Activated naive CD8-positive, alpha-beta T cell treated with anti-CD3 and anti-CD28 coated beads, Interleukin-2, amount 10 ng/mL, durations not matched to agents 7 days and 5 days (primary cell): Measurements from ENCODE around the gene PPP1R18. TPM values are rescaled to one million over a fixed set of nuclear protein-coding genes. Genes with fewer than 3 reads are reported as not detected.

Experiments used
- ATAC-seq: fragments of 150-1000 bp; cut with Tn5 transposase; one replicate; pipeline ENCODE4 v1.10.0; 2021; ENCODE audit warnings: low read depth, moderate library complexity
- POLR2A ChIA-PET: fragments of 350-600 bp; sonication (Branson Sonifier 250); formaldehyde crosslinking; loops from one replicate; lab custom pipeline; 2021; ENCODE audit warnings: antibody characterized with exemption; lab: Charles Lee
- DNase-seq: peaks from one replicate; pipeline ENCODE4 v3.0.0; 2021
- H3K27ac Mint-ChIP-seq: one replicate; pipeline ENCODE4 v1.8.0; 2022; ENCODE audit warnings: mild to moderate bottlenecking, mixed read lengths
- H3K27me3 Mint-ChIP-seq: one replicate; pipeline ENCODE4 v1.8.0; 2022; ENCODE audit warnings: mild to moderate bottlenecking, moderate library complexity, mixed read lengths
- H3K36me3 Mint-ChIP-seq: one replicate; pipeline ENCODE4 v1.8.0; 2021; ENCODE audit warnings: mild to moderate bottlenecking, mixed read lengths
- H3K4me1 Mint-ChIP-seq: one replicate; pipeline ENCODE4 v1.8.0; 2021; ENCODE audit warnings: mixed read lengths
- H3K4me3 Mint-ChIP-seq: one replicate; pipeline ENCODE4 v1.8.0; 2022; ENCODE audit warnings: mild to moderate bottlenecking, moderate library complexity, mixed read lengths
- H3K9me3 Mint-ChIP-seq: one replicate; pipeline ENCODE4 v1.8.0; 2021; ENCODE audit warnings: mixed read lengths
- total RNA-seq, 2 experiments: library from RNA; stranded (reverse); gene quantifications; one replicate each; pipeline ENCODE4 v1.2.3, GENCODE V29; 2021

The PPP1R18 gene
- total RNA-seq, 2 experiments from 2014 or later = 245 to 251 TPM

DNA sequence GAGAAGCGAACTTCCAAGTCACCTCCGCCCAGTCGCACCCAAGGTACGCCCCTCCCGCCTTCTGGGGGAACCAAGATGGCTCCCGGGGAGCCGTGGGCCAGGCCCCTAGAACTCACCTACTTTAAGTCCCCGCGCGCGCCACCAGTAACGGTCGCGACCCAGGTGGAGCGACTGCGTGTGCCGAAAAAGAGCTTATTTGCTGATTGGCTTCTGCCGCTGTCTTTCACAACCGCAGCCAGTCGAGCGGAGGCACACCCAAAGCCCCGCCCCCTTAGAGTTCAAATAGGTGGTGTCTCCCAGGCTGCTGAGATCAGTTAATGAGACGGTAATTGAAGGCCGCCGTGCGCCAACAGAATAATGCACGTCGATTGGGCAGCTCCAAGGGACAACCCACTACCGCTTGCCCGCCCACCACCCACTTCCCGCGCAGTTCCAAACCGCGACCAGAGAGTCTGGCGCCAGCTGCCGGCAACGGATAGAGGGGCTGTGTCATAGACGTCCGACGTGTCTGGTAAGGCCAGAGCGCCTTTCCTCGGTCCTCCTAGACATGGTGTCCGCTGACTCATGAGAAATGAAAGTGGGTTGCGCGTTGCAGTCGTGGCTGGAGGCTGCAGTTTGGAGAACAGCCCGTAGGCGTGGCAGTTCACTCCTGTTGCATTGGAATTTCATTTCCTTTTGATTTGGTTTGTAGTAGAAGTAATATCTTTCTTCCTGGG lies 30.8 kb upstream of the PPP1R18 start, which contains the start of gene MDC1:
Gene MDC1, minus strand, starts transcription at position 153 of the 716 bp plus-strand sequence. CDS start 2,106 bp downstream, outside the sequence.
- H3K9me3 Mint-ChIP-seq = no peaks in the 10 kb centered on the region
- ATAC-seq (peak; percentile 77), DNase-seq (peak; percentile 97)
- H3K4me1 Mint-ChIP-seq = peaks cover 41% of the 10 kb centered on the region
- H3K27me3 Mint-ChIP-seq = no peaks in the 10 kb centered on the region
- POLR2A ChIA-PET = interaction anchor here (0.7 to 11.0 kb wide), 21 partner anchors 12 to 391 kb away, joined by 3 to 512 read pairs (median 5); partner anchors contain the start of genes ABCF1, DHX16, FLOT1 and GTF2H4
- H3K4me3 Mint-ChIP-seq = peak within 1 kb of the TSS; percentile 91
- peak within 1 kb of the TSS; percentile 100 for H3K27ac Mint-ChIP-seq
- peaks cover 56% of the 10 kb centered on the region for H3K36me3 Mint-ChIP-seq

DNA sequence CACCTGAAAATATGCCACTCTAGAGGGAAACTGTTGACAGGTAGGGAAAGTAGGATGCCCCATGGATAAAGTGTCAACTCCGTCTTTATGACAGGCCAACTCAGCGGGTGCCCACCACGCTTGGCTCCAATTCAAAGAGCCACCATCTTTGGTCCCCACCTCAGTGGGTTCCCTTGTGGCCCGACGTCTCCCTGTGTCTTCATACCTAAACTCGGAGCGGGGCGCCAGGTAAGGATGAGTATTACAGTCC lies 30.4 kb upstream of the PPP1R18 start:
- H3K9me3 Mint-ChIP-seq = no peaks in the 10 kb centered on the region
- peaks cover 46% of the 10 kb centered on the region for H3K4me1 Mint-ChIP-seq
- no peaks in the 10 kb centered on the region for H3K27me3 Mint-ChIP-seq
- H3K36me3 Mint-ChIP-seq = peaks cover 53% of the 10 kb centered on the region
- peak overlapping the region; percentile 91 for H3K4me3 Mint-ChIP-seq
- POLR2A ChIA-PET = interaction anchor here (0.7 to 11.0 kb wide), 19 partner anchors 11 to 391 kb away, joined by 3 to 512 read pairs (median 6); partner anchors contain the start of genes ABCF1, DHX16, FLOT1 and GTF2H4
- H3K27ac Mint-ChIP-seq = peak overlapping the region; percentile 100
- ATAC-seq (no peak), DNase-seq (no peak)

DNA sequence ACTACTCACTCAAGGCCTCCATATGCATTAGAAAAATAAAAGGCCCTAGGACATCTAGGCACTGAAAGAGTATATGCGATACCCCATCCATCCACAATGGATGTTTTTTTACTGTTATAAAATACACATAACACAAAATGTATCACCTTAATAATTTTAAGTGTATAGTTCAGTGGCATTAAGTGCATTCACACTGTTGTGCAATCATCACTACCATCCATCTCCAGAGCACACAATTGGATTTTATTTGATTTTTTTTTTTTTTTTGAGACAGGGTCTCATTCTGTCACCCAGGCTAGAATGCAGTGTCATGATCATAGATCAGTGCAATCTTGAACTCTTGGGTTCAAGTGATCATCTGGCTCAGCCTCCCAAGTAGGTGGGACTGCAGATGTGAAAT lies 27.8 kb upstream of the PPP1R18 start:
- Mint-ChIP-seq H3K27me3 (no peaks in the 10 kb centered on the region), H3K27ac (no peak overlapping the region), H3K36me3 (peaks cover 48% of the 10 kb centered on the region), H3K4me3 (no peak overlapping the region), H3K9me3 (no peaks in the 10 kb centered on the region), H3K4me1 (peaks cover 53% of the 10 kb centered on the region)
- DNase-seq (no peak), ATAC-seq (no peak)
- POLR2A ChIA-PET = interaction anchor here (3.9 to 4.1 kb wide), 2 partner anchors 26 to 31 kb away, joined by 37 to 54 read pairs; no protein-coding TSS in a partner anchor

DNA sequence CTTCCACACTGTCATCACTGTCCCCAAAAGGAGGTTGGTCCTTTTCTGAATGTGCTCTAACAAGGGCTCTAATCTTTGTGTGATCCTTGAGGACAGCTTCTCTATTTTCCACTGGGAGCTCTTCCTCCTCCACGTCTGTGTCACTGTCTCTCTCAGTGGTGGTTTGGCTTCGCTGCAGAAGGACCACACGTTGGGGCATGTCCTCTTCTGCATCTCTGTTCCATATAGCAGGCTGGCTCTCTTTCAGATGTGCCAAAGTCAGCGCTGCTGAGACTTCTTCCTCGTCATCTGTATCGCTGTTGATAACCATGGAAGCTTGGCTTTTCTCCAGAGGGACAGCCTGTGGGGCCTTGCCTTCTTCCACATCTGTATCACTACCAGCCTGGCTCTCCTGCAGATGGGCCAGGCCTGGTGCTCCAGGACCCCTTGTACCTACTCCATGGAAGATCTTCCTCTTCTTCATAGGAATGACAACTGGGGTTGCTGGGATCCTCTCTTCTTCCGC lies 26.0 kb upstream of the PPP1R18 start:
- H3K4me3 Mint-ChIP-seq = peak overlapping the region; percentile 62
- POLR2A ChIA-PET = interaction anchor here (0.8 to 3.9 kb wide), 11 partner anchors 9 to 386 kb away, joined by 3 to 54 read pairs (median 4); partner anchors contain the start of genes DHX16 and TRIM39

DNA sequence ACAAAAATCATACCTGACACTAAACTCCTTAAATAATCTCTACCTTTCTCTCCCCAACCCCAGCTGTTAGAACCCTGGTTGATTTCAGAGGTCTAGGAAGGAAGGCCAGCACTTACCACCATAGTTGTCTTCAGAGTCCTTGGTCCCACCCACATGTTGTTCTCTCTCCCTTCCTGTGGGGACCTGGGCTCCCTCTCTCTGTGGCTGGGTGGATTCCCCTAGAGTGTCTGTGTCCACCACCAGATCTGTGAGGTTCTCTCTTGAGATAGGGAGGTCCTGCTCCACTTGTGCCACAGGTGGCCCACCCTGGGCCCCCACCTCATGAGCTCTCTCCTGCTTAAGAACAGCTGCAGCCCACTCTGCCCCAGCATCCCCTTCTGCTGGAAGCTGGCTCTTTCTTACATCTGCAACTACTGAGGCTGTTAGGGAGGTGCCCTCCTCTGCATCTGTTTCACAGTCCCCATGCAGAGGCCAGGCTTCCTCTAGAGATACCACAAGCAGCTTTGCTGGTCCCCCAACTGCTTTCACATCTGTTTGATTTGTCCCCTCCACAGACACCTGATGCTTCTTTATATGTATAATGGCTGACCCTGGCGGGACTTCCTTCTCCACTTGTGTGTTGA lies 25.4 kb upstream of the PPP1R18 start:
- H3K4me3 Mint-ChIP-seq = peak overlapping the region; percentile 62
- peaks cover 50% of the 10 kb centered on the region for H3K36me3 Mint-ChIP-seq
- peak; percentile 86 for ATAC-seq
- peak overlapping the region; percentile 91 for H3K27ac Mint-ChIP-seq
- H3K9me3 Mint-ChIP-seq = no peaks in the 10 kb centered on the region
- POLR2A ChIA-PET = interaction anchor here (0.8 to 3.9 kb wide), 11 partner anchors 9 to 386 kb away, joined by 3 to 54 read pairs (median 4); partner anchors contain the start of genes DHX16 and TRIM39
- no peaks in the 10 kb centered on the region for H3K27me3 Mint-ChIP-seq
- DNase-seq = peak; percentile 57
- peaks cover 40% of the 10 kb centered on the region for H3K4me1 Mint-ChIP-seq

More for the DNA sequence above, 26.0 kb upstream of the PPP1R18 start:
- Mint-ChIP-seq H3K27me3 (no peaks in the 10 kb centered on the region), H3K27ac (peak overlapping the region; percentile 91), H3K4me1 (peaks cover 40% of the 10 kb centered on the region), H3K36me3 (peaks cover 49% of the 10 kb centered on the region), H3K9me3 (no peaks in the 10 kb centered on the region)
- ATAC-seq (no peak), DNase-seq (no peak)

DNA sequence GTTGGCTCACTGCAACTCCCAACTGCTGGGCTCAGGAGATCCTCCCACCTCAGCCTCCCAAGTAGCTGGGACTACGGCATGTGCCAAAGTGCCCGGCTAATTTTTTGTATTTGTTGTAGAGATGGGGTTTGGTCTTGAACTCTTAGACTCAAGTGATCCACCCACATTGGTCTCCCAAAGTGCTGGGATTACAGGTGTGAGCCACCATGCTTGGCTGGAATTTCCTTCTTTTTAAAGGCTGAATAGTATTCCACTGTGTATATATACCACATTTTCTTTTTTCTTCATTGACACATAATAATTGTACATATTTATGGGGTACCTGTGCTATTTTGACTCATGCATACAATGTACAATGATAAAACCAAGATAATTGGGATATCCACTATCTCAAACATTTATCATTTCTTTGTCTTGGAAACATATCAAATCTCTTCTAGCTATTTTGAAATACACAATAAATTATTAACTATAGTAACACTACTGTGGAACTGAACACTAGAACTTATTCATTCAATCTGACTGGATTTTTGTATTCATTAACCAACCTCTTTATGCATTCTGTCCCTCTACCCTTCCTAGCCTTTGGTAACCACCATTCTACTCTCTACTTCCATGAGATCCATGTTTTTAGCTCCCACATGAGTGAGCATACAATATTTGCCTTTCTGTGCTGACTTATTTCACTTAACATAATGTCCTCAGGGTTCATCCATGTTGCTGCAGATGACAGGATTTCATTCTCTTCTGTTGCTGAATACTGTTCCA lies 22.8 kb upstream of the PPP1R18 start:
- Mint-ChIP-seq H3K27me3 (no peaks in the 10 kb centered on the region), H3K4me3 (no peak overlapping the region), H3K27ac (no peak overlapping the region), H3K36me3 (peaks cover 40% of the 10 kb centered on the region), H3K9me3 (no peaks in the 10 kb centered on the region), H3K4me1 (peaks cover 26% of the 10 kb centered on the region)
- ATAC-seq (no peak), DNase-seq (no peak)
- POLR2A ChIA-PET = no interaction called here

DNA sequence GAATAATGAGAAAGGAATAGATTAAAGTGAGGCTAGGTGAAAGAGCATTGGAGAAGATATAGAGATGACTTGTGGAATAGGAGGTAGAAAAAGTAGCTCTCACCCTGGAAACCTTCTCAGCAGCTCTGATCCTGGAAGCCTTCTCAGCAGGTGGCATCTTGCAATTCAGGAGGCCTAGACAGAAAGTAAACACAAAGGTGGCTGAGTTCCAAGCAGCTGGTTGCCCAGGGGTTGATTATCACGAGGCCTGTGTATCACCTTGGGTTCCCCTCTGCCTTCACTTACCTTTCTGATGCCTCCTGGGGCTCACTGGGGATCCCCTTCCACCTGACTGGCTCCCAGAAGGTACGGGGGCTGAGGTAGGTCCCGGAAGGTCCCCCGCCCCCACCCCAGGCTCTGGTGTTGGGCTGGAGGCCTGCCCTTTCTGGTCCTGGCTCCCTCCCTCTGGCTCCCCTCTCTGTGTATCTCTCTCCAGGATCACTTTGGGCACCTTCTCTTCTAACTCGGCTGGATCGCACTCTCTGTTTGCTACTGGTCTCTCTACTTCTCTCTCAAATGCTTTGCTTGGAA lies 20.9 kb upstream of the PPP1R18 start:
- no peaks in the 10 kb centered on the region for H3K9me3 Mint-ChIP-seq
- ATAC-seq (no peak), DNase-seq (no peak)
- H3K36me3 Mint-ChIP-seq = peaks cover 29% of the 10 kb centered on the region
- H3K4me1 Mint-ChIP-seq = peaks cover 15% of the 10 kb centered on the region
- no peaks in the 10 kb centered on the region for H3K27me3 Mint-ChIP-seq
- H3K4me3 Mint-ChIP-seq = no peak overlapping the region
- POLR2A ChIA-PET = interaction anchor here (4.0 kb wide), 1 partner anchor 9 kb away, joined by 17 read pairs; the partner anchor contains the start of gene MDC1
- no peak overlapping the region for H3K27ac Mint-ChIP-seq

DNA sequence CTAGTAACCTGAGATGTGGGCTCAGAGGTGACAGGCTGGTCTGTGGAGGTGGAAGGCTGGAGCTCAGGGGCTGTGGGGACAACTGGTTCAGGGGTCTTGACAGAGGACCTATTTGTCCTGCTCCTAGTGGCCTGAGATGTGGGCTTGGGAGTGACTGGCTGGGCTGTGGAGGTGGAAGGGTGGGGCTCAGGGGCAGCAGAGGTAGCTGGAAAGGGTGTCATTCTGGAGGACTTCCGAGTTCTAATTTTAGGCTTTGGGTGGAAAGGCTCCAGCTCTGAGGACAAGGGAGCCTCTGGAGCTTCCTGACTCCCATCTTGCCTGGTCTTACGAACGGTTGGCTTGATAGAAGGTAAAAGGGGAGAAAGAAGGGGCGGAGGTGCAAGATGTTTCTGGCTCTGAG lies 19.2 kb upstream of the PPP1R18 start:
- Mint-ChIP-seq H3K36me3 (peaks cover 26% of the 10 kb centered on the region), H3K27me3 (no peaks in the 10 kb centered on the region), H3K4me3 (no peak overlapping the region), H3K4me1 (peaks cover 1% of the 10 kb centered on the region), H3K27ac (no peak overlapping the region), H3K9me3 (no peaks in the 10 kb centered on the region)
- no peak for ATAC-seq
- POLR2A ChIA-PET = interaction anchor here (1.5 to 4.0 kb wide), 2 partner anchors 11 to 12 kb away, joined by 4 to 17 read pairs; partner anchors contain the start of gene MDC1
- no peak for DNase-seq

DNA sequence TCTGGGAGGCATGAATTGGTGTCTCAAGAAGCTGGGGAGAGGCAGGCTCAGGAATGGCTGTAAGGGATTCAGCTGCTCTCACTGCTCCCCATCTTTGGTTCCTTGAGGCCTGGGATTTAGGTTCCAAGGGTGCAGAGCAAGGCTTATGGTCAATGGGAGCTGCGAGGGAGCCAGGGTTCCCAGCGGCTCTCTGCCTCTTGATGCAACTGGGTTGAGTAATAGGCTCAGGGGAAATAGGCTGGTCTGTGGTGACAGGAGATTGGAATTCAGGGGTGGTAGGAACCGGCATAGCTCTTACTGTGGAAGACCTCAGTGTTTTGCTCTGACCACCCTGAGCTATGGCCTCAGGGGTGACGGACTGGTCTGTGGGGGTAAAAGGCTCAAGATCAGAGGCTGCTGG lies 17.4 kb upstream of the PPP1R18 start:
- POLR2A ChIA-PET = interaction anchor here (0.9 to 4.0 kb wide), 5 partner anchors 8 to 16 kb away, joined by 3 to 17 read pairs (median 5); partner anchors contain the start of gene MDC1
- peak overlapping the region; percentile 26 for H3K27ac Mint-ChIP-seq

DNA sequence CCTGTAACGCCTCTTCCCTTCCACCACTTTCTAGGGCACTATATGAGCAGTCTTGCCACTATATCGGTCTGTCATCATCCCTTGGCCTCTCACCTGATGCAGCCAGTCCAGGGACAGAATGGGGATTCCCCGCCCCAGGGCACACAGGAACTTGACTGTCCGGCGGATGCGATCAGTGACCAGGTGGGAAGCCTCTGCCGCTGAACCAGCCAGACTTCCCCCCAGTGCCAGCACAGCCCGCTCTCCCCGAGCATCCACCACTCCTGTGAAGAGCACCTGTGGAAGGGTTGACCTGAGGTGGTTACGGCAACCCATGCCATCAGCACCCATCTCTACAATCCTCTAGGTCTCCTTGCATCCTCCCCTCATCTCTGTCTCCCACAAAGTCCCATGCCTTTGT lies 16.6 kb upstream of the PPP1R18 start:
- ATAC-seq (no peak), DNase-seq (no peak)
- Mint-ChIP-seq H3K27me3 (no peaks in the 10 kb centered on the region), H3K4me3 (no peak overlapping the region), H3K4me1 (no peaks in the 10 kb centered on the region), H3K36me3 (peaks cover 26% of the 10 kb centered on the region), H3K9me3 (no peaks in the 10 kb centered on the region), H3K27ac (no peak overlapping the region)
- POLR2A ChIA-PET = interaction anchor here (0.9 to 2.3 kb wide), 2 partner anchors 9 to 15 kb away, joined by 3 to 6 read pairs; no protein-coding TSS in a partner anchor

More for the DNA sequence above, 17.4 kb upstream of the PPP1R18 start:
- no peaks in the 10 kb centered on the region for H3K4me1 Mint-ChIP-seq
- DNase-seq (no peak), ATAC-seq (no peak)
- H3K27me3 Mint-ChIP-seq = no peaks in the 10 kb centered on the region
- no peak overlapping the region for H3K4me3 Mint-ChIP-seq
- no peaks in the 10 kb centered on the region for H3K9me3 Mint-ChIP-seq
- H3K36me3 Mint-ChIP-seq = peaks cover 27% of the 10 kb centered on the region

DNA sequence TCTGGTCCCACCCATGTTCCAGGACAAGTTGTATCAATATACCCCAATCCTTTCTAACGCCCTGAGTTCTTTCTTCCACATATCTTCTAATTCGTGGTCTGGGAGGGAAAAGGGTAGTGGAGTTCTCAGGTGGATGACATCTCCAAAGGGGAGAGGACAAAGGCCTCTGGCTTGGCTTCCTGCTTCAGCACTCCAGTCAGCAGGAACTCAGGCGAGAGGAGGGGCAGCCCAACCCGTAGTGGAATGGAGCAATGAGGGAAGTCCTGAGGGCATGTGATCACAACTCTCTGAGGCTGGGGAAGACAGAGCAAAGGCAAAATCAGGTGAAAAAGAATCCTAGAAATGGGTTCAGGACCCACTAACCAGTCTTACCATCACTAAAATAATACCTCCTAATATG lies 13.9 kb upstream of the PPP1R18 start:
- no peaks in the 10 kb centered on the region for H3K27me3 Mint-ChIP-seq
- H3K27ac Mint-ChIP-seq = no peak overlapping the region
- H3K4me1 Mint-ChIP-seq = no peaks in the 10 kb centered on the region
- no peak overlapping the region for H3K4me3 Mint-ChIP-seq
- peaks cover 20% of the 10 kb centered on the region for H3K36me3 Mint-ChIP-seq
- POLR2A ChIA-PET = no interaction called here
- DNase-seq = no peak
- ATAC-seq = no peak
- no peaks in the 10 kb centered on the region for H3K9me3 Mint-ChIP-seq

DNA sequence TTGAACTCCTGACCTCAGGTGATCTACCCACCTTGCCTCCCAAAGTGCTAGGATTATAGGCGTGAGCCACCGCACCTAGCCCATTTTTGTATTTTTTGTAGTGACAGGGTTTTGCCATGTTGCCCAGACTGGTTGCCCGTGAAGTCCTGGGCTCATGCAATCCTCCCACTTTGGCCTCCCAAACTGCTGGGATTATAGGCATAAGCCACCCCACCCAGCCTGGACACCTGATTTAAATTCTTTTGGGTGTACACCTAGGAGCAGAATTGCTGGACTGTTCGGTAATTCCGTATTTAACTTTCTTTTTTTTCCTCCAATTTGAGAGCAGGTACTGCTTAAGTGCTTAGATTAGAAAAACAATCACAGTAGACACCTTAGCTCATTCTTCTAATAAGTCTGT lies 10.0 kb upstream of the PPP1R18 start:
- ATAC-seq = no peak
- Mint-ChIP-seq H3K4me3 (no peak overlapping the region), H3K27ac (no peak overlapping the region), H3K4me1 (no peaks in the 10 kb centered on the region), H3K9me3 (no peaks in the 10 kb centered on the region), H3K27me3 (no peaks in the 10 kb centered on the region), H3K36me3 (peaks cover 10% of the 10 kb centered on the region)
- POLR2A ChIA-PET = interaction anchor here (1.1 to 3.5 kb wide), 2 partner anchors 9 to 21 kb away, joined by 5 to 10 read pairs; partner anchors contain the start of gene MDC1
- DNase-seq = no peak
